ENCODE measurements around the gene MYRF.

MYRF gene

GRCh38 chr11:61760946-61761345 is 8.5 kb downstream of the MYRF start:
- DNase-seq (ENCODE audit: low read depth), result no peak

DNA sequence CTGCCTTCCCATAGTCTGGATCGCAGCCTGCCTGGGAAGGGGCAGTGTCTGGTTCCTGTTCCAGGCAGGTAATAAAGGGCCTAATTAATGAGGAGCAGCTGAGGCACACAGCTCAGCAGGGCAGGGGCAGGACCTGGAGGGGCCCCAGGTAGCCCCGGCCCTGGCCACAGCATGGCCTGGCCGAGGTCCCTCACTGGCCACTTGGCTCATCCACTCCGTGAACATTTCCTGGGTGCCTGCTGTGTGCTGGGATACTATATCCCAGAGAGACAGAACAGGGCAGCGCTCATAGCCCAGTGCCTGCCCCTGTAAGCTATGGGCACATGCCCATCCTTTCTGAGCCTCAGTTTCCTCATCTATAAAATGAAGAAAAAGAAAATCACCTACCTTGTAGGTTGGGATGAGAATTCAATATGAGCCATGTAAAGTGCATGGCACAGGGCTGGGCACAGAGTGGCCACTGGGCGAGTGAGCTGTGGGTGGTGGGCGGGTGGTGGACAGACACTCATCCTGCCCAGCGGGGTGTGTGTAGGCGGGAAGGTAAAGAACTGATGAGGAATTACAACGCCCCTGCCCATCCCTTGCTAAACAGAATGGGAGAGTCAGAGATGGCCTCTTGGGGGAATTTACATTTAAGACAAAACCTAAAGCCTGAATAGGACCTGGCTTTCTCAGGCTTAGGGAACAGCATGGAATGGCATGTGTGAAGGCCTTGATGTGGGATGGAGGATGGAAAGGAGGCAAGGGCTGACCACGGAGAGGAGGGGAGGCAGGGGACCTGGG is 9.2 kb downstream of the MYRF start:
- no peak for DNase-seq (ENCODE audit: low read depth)

DNA sequence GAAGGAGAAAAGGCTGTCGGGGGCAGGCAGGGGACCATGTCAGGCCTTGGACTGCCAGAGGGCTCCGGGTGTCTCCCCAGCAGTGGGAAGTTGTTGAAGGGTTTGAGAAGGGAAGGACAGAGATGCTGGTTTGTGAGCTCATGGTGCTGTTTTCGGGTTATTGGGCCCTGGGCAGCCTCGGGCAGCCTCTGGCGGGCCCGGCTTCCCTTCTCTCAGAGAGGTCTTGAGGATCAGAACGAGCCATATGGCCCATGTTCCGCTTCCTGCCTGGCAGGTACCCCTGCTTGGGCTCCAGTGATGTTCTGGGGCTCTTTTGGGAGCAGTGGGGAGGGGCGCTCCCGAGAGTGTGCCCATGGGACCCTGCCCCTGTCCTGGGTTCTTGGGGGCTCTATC is 9.8 kb downstream of the MYRF start:
- no peak for DNase-seq (ENCODE audit: low read depth)

DNA sequence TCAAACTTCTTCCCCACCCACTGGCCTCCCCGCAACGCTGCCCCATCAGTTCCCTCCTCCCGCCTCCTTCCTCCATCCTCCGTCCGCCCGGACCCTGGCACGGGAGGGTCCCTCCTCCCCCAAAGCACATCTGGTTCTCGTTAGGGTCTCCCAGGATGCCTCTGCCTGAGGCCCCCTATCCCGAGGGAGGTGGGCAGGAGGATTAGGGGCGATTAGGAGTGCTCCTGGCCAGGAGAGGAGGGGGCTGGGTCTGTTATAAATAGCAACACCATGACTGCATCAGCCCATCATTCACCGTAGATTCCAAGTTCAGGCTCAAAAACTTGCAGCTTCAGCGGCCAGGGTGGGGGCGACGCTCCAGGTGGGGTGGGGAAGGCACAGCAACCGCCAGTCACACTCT is 10.4 kb downstream of the MYRF start:
- no peak for DNase-seq (ENCODE audit: low read depth)

- DNase-seq (ENCODE audit: low read depth), result no peak
These were observed 11.6 kb downstream of the MYRF start for GRCh38 chr11:61763930-61764605.

DNA sequence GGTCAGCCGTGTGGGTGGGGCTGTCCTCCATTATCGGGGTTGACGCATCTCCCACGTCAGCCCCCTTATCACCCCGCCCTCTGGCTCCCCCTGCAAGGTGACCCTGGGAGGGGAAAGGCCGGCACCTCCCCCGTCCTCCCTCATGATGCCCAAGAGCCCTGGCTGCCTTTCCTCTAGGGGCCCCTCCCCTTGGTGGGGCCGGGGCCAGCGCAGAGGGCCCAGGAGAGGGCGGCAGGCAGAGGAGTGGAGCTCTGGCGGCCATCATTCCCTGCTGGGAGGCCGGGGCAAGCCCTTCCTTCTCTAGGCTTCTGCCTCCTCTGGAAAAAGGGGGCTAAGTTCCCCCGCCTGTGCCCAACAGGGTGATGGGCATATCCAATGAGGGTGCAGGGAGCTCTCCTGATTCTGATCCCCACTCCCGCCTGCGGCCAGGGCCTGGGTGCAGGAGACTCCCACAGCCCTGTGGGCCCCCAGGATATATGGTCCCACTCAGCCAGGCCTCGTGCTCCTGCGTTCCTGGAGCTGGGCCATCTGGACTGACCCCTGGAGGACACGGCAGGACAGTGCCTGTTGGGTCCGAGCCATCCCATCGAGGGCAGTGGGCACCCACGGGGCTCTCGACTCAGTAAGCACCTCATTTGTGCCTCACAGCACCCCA is 12.3 kb downstream of the MYRF start:
- no peak for DNase-seq (ENCODE audit: low read depth)

- no peak for DNase-seq (ENCODE audit: low read depth)
These were observed 13.3 kb downstream of the MYRF start for GRCh38 chr11:61765550-61766253.

DNA sequence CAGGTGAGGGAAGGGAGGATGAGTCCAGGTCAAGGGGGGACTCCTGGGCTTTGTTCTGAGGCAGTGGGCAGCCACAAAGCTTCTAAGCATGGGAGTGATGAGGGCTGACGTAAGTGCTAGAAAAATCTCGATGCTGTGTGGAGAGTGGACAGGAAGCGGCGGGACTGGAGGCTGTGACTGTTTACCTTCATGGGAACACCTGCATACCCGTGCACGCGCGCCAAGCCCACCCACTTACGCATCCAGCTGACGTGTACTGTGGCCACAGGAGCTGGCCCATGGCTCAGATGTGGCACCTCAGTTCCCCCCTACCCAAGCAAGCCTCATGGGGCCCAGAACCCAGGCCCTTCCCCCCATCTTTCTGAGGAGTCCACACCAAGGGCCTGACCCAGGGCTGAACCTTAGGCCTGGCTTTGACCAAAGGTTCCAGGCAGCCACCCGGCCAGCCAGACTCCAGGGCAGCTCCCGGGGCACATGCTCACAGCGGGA is 14.0 kb downstream of the MYRF start:
- DNase-seq (ENCODE audit: low read depth), result no peak

- DNase-seq (ENCODE audit: low read depth), result no peak
These were observed 16.1 kb downstream of the MYRF start for GRCh38 chr11:61768376-61769076.

GRCh38 chr11:61769169-61769920 is 16.9 kb downstream of the MYRF start:
- no peak for DNase-seq (ENCODE audit: low read depth)

- DNase-seq (ENCODE audit: low read depth), result no peak
These were observed 17.7 kb downstream of the MYRF start for GRCh38 chr11:61769946-61770683.

- DNase-seq (ENCODE audit: low read depth), result no peak
These were observed 18.9 kb downstream of the MYRF start for GRCh38 chr11:61771195-61771894.

- no peak for DNase-seq (ENCODE audit: low read depth)
These were observed 19.6 kb downstream of the MYRF start for GRCh38 chr11:61771985-61772455.

DNA sequence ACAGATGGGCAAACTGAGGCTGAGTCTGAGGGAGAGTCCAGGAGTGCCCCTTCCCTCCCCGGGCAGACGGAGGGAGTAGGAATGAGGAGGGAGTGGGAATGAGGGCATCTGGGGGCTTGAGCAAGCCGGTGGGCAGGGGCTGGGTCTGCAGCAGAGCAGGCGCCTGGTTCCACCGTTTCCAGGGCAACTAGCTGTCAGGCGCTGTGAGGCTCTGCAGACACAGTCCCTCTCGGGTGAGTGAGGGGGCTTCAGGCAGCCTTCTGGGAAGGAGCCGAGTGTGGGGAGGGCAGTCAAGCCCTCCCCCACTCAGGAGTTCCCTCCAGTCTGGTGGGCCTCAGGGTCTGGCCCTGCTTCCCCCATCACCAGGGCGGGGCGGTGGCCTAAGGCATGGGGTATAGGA is 20.9 kb downstream of the MYRF start:
- DNase-seq (ENCODE audit: low read depth), result no peak

DNA sequence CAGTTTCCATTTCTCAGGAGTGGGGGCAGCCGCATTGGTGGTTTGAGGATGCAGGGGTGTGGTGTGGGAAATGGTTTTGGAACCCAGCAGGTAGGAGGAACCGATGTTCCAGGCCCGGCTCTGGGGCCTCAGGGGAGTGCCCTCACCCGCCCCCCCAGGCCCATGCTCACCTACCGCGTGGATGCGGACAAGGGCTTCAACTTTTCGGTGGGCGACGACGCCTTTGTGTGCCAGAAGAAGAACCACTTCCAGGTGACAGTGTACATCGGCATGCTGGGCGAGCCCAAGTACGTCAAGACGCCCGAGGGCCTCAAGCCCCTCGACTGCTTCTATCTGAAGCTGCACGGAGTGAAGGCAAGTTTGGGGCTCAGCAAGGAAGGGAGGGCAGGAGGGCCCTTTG is 21.4 kb downstream of the MYRF start:
- no peak for DNase-seq (ENCODE audit: low read depth)

GRCh38 chr11:61774411-61774810 is 22.0 kb downstream of the MYRF start:
- no peak for DNase-seq (ENCODE audit: low read depth)

DNA sequence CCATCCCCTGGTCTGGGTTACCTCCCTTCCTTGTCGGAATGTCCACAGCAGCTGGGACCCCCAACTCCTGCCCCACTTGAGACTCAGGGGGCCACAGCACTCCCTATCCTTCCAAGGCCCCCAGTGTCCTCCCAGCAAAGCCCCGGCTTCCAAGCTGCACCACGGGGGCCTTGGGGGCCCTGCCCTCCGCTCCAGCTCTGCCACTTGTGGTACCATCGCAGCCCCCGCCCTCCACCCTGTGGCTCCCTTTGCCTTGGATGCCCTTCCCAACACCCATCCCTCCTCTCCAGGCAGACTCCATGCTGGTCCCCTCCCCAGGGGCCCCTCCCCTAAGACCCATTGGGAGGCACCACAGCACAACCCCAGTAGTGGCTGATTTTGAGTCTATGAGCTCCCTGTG is 22.7 kb downstream of the MYRF start:
- no peak for DNase-seq (ENCODE audit: low read depth)

DNA sequence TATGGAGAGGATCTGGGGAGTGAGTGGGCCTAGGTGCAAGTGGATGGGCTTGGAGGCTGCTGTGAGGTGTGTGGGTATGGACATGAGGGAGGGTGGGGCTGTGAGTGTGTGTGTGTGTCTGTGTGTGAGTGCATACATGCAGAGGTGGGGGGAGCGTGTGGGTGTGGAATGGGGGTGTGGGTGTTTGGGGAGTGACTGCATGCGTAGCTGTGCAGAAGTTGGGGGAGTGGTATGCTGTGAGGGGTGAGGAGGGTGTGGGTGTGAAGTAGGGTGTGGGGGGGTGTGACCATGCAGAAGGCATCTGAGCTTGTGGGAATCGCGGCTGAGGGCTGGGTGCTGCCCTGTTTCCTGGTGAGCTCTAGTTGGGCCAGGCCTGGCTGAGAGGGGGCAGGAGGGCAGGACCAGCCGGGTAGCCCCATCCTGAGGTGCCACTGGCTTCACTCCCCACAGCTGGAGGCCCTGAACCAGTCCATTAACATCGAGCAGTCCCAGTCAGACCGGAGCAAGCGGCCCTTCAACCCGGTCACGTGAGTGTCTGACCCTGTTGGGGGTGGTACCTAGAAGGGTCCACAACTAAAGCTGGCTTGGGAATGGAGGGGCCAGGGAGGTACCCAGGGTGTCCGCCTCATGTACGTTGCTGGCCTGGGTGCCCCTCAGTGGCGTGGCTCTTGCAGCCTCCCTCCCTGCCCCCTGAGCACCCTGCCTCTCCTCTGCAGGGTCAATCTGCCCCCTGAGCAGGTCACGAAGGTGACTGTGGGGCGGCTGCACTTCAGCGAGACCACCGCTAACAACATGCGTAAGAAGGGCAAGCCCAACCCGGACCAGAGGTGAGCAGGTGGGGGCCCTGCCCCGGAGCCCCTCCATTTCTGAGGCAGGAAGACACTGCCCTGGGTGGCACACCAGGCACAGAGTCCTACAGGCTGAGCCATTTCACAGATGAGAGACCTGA is 23.4 kb downstream of the MYRF start:
- DNase-seq (ENCODE audit: low read depth), result no peak
